K562 (cell line): Measurements from ENCODE around the gene GMPR2. TPM values are rescaled to one million over a fixed set of nuclear protein-coding genes. Genes with fewer than 3 reads are reported as not detected.

ENCODE experiments used
- ATF1 ChIP-seq, 2 experiments: fragments of 450-650 bp in 1 of 2; IDR thresholded peaks; 2 replicates each; pipeline ENCODE4 v1.6.1; 2016; ENCODE audit warnings: missing compliant biosample characterization in 1 of 2, missing genetic modification characterization in 1 of 2
- ATF4 ChIP-seq: fragments of 450-650 bp; formaldehyde crosslinking; IDR thresholded peaks from 2 replicates; pipeline ENCODE4 v1.4.0; 2022; ENCODE audit warnings: mild to moderate bottlenecking, moderate library complexity
- CBFA2T3 ChIP-seq: fragments of 450-650 bp; IDR thresholded peaks from 2 replicates; pipeline ENCODE4 v1.6.1; 2017
- ELK1 ChIP-seq: sonication (generic); formaldehyde crosslinking; IDR thresholded peaks from 2 replicates; pipeline ENCODE4 v1.8.1; 2022; ENCODE audit warnings: missing genetic modification reagents
- GATAD2B ChIP-seq: fragments of 450-650 bp; IDR thresholded peaks from 2 replicates; pipeline ENCODE4 v1.6.1; 2017; ENCODE audit warnings: mild to moderate bottlenecking, borderline replicate concordance
- PKNOX1 ChIP-seq: fragments of 450-650 bp; IDR thresholded peaks from 2 replicates; pipeline ENCODE4 v1.6.1; 2016
- RBBP5 ChIP-seq: fragments of 200-600 bp; sonication (generic); IDR thresholded peaks from 2 replicates; pipeline ENCODE4 v1.6.1; 2012; ENCODE audit warnings: borderline replicate concordance, mild to moderate bottlenecking, low read length, control low read depth, inconsistent platforms; ENCODE audit not compliant: insufficient read depth, poor library complexity, severe bottlenecking
- SMC3 ChIP-seq: conservative IDR thresholded peaks from 2 replicates; pipeline ENCODE4 v1.6.1; 2011; ENCODE audit warnings: low read depth, low read length, improper control_type of control experiment; ENCODE audit not compliant: insufficient read depth
- TAF7 ChIP-seq: fragments of 450-650 bp; IDR thresholded peaks from 2 replicates; pipeline ENCODE4 v1.6.1; 2016; ENCODE audit warnings: missing genetic modification characterization, missing compliant biosample characterization
- ZBTB12 ChIP-seq: fragments of 250-450 bp; sonication (Bioruptor Pico); IDR thresholded peaks from 2 replicates; pipeline ENCODE4 v1.4.0; 2020
- ZBTB33 ChIP-seq: sonication (generic); formaldehyde crosslinking; IDR thresholded peaks from 2 replicates; pipeline ENCODE4 v1.8.1; 2023; ENCODE audit warnings: mild to moderate bottlenecking, missing genetic modification reagents
- ZNF518B ChIP-seq: fragments of 250-450 bp; sonication (Bioruptor Pico); IDR thresholded peaks from 2 replicates; pipeline ENCODE4 v1.5.0; 2021; ENCODE audit warnings: mild to moderate bottlenecking, moderate library complexity
- ZNF583 ChIP-seq: fragments of 250-450 bp; sonication (Bioruptor Pico); IDR thresholded peaks from 2 replicates; pipeline ENCODE4 v1.4.0; 2020
- ZNF740 ChIP-seq, 3 experiments: fragments of 200-800 bp in 1 of 3; sonication (Bioruptor generic) in 1 of 3; sonication (generic) in 1 of 3; formaldehyde crosslinking in 1 of 3; IDR thresholded peaks; 2 replicates each; pipeline versions ENCODE4 v1.6.1 to v1.8.0; 2016 to 2022; ENCODE audit warnings: mild to moderate bottlenecking in 2 of 3, missing compliant biosample characterization in 2 of 3, missing genetic modification characterization in 2 of 3, missing genetic modification reagents in 1 of 3
- ZNF778 ChIP-seq: fragments of 450-650 bp; formaldehyde crosslinking; IDR thresholded peaks from 2 replicates; pipeline ENCODE4 v1.4.0; 2020; ENCODE audit warnings: mild to moderate bottlenecking, moderate library complexity
- polyA plus RNA-seq, 8 experiments: library from polyadenylated mRNA; depleted of rRNA in 4 of 8; stranded (reverse) in 5 of 8; unstranded in 3 of 8; fragments of >200 nt; fragmentation: Nextera tagmentation in 2 of 8; fragmentation: Illumina TruSeq in 1 of 8; extraction: Ambion mirVana in 2 of 8; extraction: Trizol in 1 of 8; gene quantifications; 2 replicates each; pipeline versions ENCODE4 v1.2.1 to v1.2.3, GENCODE V29; 2011 to 2014; ENCODE audit warnings: inconsistent platforms in 1 of 8, missing spikeins in 1 of 8
- total RNA-seq, 7 experiments: library from RNA; depleted of rRNA in 6 of 7; stranded (reverse); fragments of >200 nt in 6 of 7; fragmentation: Illumina TruSeq in 2 of 7; extraction: Trizol in 2 of 7; gene quantifications; 2 replicates each; pipeline versions ENCODE4 v1.2.1 to v1.2.3, GENCODE V29; 2011 to 2021; ENCODE audit warnings: low replicate concordance in 1 of 7

GMPR2 gene
- total and polyA plus RNA-seq, 9 of the 15 experiments (the other 6 are each of a cell fraction or from before 2014, with no cell fraction given), result 26.4 to 67.4 (median 36.3) TPM

GRCh38 chr14:24271134-24271833, 38.6 kb downstream of the GMPR2 start, which contains the start of gene RABGGTA (continued):
- TF ChIP-seq PKNOX1, result peak; percentile 98
- TF ChIP-seq ZNF740 (CRISPR knock-in tag; IDR thresholded peaks at IDR 0.05), result no peak
- no peak for TF ChIP-seq ZNF740 (tag; IDR thresholded peaks at IDR 0.05)
- TF ChIP-seq RBBP5, result peak; percentile 89
- TF ChIP-seq TAF7 (tag), result no peak
- no peak for TF ChIP-seq ZNF778
- TF ChIP-seq GATAD2B, result no peak; the same call in 1 of the 2 replicates
- TF ChIP-seq CBFA2T3, result peak; percentile 28; the same call in 1 of the 2 replicates
- TF ChIP-seq ATF4 (CRISPR knock-in tag), result no peak
- TF ChIP-seq ZBTB33 (CRISPR knock-in tag), result no peak
- TF ChIP-seq ELK1 (CRISPR knock-in tag), result no peak
- no peak for TF ChIP-seq ZNF583 (CRISPR knock-in tag)
- TF ChIP-seq ZBTB12 (CRISPR knock-in tag), result no peak
- no peak for TF ChIP-seq ZNF518B (CRISPR knock-in tag)
- TF ChIP-seq ATF1 (CRISPR knock-in tag; IDR thresholded peaks at IDR 0.05), result no peak
- peak; percentile 74 for TF ChIP-seq ATF1 (tag; IDR thresholded peaks at IDR 0.05)
- 0 out of 2 replicates have a peak, but pooled peaks have one; percentile 18 for TF ChIP-seq SMC3
